WTC11 (cell line): Measurements from ENCODE around the gene C2orf80.

Experiments used
- ELF4 ChIP-seq: sonication (generic); formaldehyde crosslinking; IDR thresholded peaks from 2 replicates; pipeline ENCODE4 v1.8.1; 2022; ENCODE audit warnings: low read depth, mild to moderate bottlenecking, moderate library complexity, missing genetic modification reagents
- JUN ChIP-seq: sonication (generic); formaldehyde crosslinking; IDR thresholded peaks from 2 replicates; pipeline ENCODE4 v1.8.0; 2023; ENCODE audit warnings: mild to moderate bottlenecking, missing genetic modification reagents
- MYBL2 ChIP-seq: sonication (generic); formaldehyde crosslinking; IDR thresholded peaks from 2 replicates; pipeline ENCODE4 v1.8.1; 2023; ENCODE audit warnings: mild to moderate bottlenecking, moderate library complexity, missing genetic modification reagents
- NR2C2 ChIP-seq: sonication (generic); formaldehyde crosslinking; IDR thresholded peaks from 2 replicates; pipeline ENCODE4 v1.8.0; 2022; ENCODE audit warnings: mild to moderate bottlenecking, missing genetic modification reagents
- SP1 ChIP-seq: sonication (generic); formaldehyde crosslinking; conservative IDR thresholded peaks from 2 replicates; pipeline ENCODE4 v1.8.1; 2022; ENCODE audit warnings: missing genetic modification reagents
- TCF7 ChIP-seq: sonication (generic); formaldehyde crosslinking; IDR thresholded peaks from 2 replicates; pipeline ENCODE4 v1.8.0; 2022; ENCODE audit warnings: mild to moderate bottlenecking, low read depth, missing genetic modification reagents, moderate library complexity
- ZNF416 ChIP-seq: fragments of 250-450 bp; sonication (Bioruptor Pico); IDR thresholded peaks from 2 replicates; pipeline ENCODE4 v1.9.0; 2021; ENCODE audit warnings: mild to moderate bottlenecking, inconsistent platforms
- TF ChIP-seq, protein P1 (sequence below): fragments of 200-600 bp; IDR thresholded peaks from 2 replicates; pipeline ENCODE4 v1.8.0; 2022; ENCODE audit warnings: antibody characterized with exemption
- TF ChIP-seq, protein P2 (sequence below): sonication (generic); formaldehyde crosslinking; IDR thresholded peaks from 2 replicates; pipeline ENCODE4 v1.8.0; 2022; ENCODE audit warnings: mild to moderate bottlenecking, missing genetic modification reagents

DNA sequence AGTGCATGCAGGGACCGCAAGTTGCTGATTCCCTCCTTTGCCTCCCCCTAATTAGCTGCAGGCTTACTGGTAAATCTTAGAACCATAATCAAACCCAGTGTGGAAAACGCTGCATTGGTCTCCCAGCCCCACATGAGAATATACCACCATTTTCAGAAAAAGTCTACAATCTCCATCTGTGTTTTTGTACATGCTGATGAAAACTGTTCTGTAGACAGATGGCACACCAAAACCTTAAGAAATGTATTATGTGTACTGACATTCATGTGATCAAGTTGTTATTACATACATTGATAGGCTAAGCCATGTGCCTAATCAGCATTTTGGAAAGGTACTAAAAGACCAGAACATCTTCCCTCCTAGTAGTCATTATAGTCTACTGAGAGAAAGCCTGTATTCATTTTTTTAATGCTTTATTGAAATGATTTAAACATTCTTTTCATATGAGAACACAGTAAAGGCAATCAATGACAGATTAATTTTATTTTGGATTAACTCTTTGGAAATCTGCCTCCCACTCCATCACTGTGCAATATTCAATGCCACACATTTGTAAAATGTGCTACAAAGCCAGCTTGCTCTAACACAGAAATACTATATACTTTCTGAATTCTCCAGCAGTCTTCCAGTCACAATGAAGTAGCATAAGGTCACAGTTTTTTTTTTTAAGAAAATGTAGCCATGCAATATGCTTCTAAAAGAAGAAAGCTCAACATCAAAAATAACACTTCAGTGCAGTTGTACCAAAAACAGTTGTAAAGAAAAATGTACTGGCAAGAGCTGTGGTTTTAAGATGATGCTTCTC, 24.7 kb downstream of the C2orf80 start:
- TF ChIP-seq SP1 (CRISPR knock-in tag), result no peak
- TF ChIP-seq NR2C2 (CRISPR knock-in tag), result no peak
- TF ChIP-seq, protein P1, sequence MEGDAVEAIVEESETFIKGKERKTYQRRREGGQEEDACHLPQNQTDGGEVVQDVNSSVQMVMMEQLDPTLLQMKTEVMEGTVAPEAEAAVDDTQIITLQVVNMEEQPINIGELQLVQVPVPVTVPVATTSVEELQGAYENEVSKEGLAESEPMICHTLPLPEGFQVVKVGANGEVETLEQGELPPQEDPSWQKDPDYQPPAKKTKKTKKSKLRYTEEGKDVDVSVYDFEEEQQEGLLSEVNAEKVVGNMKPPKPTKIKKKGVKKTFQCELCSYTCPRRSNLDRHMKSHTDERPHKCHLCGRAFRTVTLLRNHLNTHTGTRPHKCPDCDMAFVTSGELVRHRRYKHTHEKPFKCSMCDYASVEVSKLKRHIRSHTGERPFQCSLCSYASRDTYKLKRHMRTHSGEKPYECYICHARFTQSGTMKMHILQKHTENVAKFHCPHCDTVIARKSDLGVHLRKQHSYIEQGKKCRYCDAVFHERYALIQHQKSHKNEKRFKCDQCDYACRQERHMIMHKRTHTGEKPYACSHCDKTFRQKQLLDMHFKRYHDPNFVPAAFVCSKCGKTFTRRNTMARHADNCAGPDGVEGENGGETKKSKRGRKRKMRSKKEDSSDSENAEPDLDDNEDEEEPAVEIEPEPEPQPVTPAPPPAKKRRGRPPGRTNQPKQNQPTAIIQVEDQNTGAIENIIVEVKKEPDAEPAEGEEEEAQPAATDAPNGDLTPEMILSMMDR, result no peak
- TF ChIP-seq, protein P2, sequence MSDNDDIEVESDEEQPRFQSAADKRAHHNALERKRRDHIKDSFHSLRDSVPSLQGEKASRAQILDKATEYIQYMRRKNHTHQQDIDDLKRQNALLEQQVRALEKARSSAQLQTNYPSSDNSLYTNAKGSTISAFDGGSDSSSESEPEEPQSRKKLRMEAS, result no peak
- no peak for TF ChIP-seq ELF4 (CRISPR knock-in tag)
- TF ChIP-seq ZNF416 (CRISPR knock-in tag), result no peak
- no peak for TF ChIP-seq TCF7 (CRISPR knock-in tag)
- TF ChIP-seq JUN (CRISPR knock-in tag), result no peak
- TF ChIP-seq MYBL2 (CRISPR knock-in tag), result no peak
